Ishikawa (cell line): ENCODE measurements around the gene MAP3K8.

ENCODE experiments used
- FOXM1 ChIP-seq: IDR thresholded peaks from 2 replicates; pipeline ENCODE4 v1.6.1; 2012; ENCODE audit warnings: low read depth, borderline replicate concordance
- MAX ChIP-seq: IDR thresholded peaks from 2 replicates; pipeline ENCODE4 v1.6.1; 2012
- NFIC ChIP-seq: IDR thresholded peaks from 2 replicates; pipeline ENCODE4 v1.6.1; 2012
- RAD21 ChIP-seq: IDR thresholded peaks from 2 replicates; pipeline ENCODE4 v1.6.1; 2012; ENCODE audit warnings: low read depth
- REST ChIP-seq: IDR thresholded peaks from 2 replicates; pipeline ENCODE4 v1.6.1; 2012; ENCODE audit warnings: low read depth, mild to moderate bottlenecking
- YY1 ChIP-seq: IDR thresholded peaks from 2 replicates; pipeline ENCODE4 v1.6.1; 2012; ENCODE audit warnings: low read depth
- ZBTB7A ChIP-seq: IDR thresholded peaks from 2 replicates; pipeline ENCODE4 v1.6.1; 2012; ENCODE audit warnings: low read depth

GRCh38 chr10:30456266-30456665 lies 22.3 kb downstream of the MAP3K8 start:
- TF ChIP-seq RAD21 = no peak
- no peak for TF ChIP-seq FOXM1
- no peak for TF ChIP-seq YY1
- no peak for TF ChIP-seq MAX
- TF ChIP-seq ZBTB7A = no peak
- TF ChIP-seq REST = no peak
- TF ChIP-seq NFIC = no peak
